HCT116 (cell line): Measurements from ENCODE around the gene HCST. TPM values are rescaled to one million over a fixed set of nuclear protein-coding genes. Genes with fewer than 3 reads are reported as not detected.
"Not testable (repeated sequence)": the region's sequence is repeated elsewhere in the genome, so short reads cannot be mapped to it uniquely, and the experiment has no call there.

Source experiments
- ATAC-seq: fragments of 200-7000 bp; cut with Tn5 transposase; 2 replicates; pipeline ENCODE4 v1.9.1; 2020; ENCODE audit warnings: mild to moderate bottlenecking, moderate library complexity
- BruUV-seq: library from RNA; stranded (reverse); fragments of 400-500 nt; replicated peaks from 2 replicates; lab custom pipeline; 2021; lab: Mats Ljungman, UMichigan
- CTCF ChIA-PET: fragments of 300-600 bp; sonication (Branson Sonifier 250); formaldehyde crosslinking; loops from one replicate; lab custom pipeline; 2021; ENCODE audit warnings: antibody characterized with exemption; lab: Charles Lee
- POLR2A ChIA-PET: fragments of 300-600, 350-600 bp; sonication (Branson Sonifier 250); formaldehyde crosslinking; loops from one replicate; lab custom pipeline; 2021; ENCODE audit warnings: antibody characterized with exemption; lab: Charles Lee
- RAD21 ChIA-PET, 2 experiments: fragments of 300-600 bp; sonication (Branson Sonifier 250); formaldehyde crosslinking; loops; one replicate each; lab custom pipeline; 2023; ENCODE audit warnings: low total read pairs in 2 of 2; ENCODE audit not compliant: uncharacterized antibody in 2 of 2, unreplicated experiment in 2 of 2, low non-redundant PET in 1 of 2; lab: Charles Lee
- DNase-seq: peaks from one replicate; pipeline ENCODE4 v3.0.0-alpha.2; 2010; ENCODE audit warnings: low read depth, low spot score
- H2AFZ ChIP-seq: fragments of 200-600 bp; shearing (Covaris generic), sonication (generic); 2 replicates; pipeline ENCODE4 v1.6.1; 2017; ENCODE audit warnings: low read depth, mixed run types, mixed read lengths, antibody characterized with exemption, low read length; ENCODE audit not compliant: poor library complexity, severe bottlenecking
- H3K27ac ChIP-seq: 2 replicates; pipeline ENCODE4 v1.5.1; 2012; ENCODE audit warnings: low read depth, low read length
- H3K27me3 ChIP-seq: fragments of 200-600 bp; sonication (generic); 2 replicates; pipeline ENCODE4 v1.6.1; 2016; ENCODE audit warnings: mixed run types, low read length, mixed read lengths; ENCODE audit not compliant: insufficient read depth
- H3K36me3 ChIP-seq, 2 experiments: fragments of 200-500 bp in 1 of 2; fragments of 200-600 bp in 1 of 2; sonication (Bioruptor generic) in 1 of 2; sonication (generic) in 1 of 2; 2 replicates each; pipeline versions ENCODE4 v1.5.1 to v1.6.1; 2014 to 2016; ENCODE audit warnings: low read length in 2 of 2, inconsistent platforms in 1 of 2, mixed read lengths in 1 of 2, mixed run types in 1 of 2; ENCODE audit not compliant: insufficient read depth in 2 of 2, control insufficient read depth in 1 of 2
- H3K4me1 ChIP-seq, 2 experiments: fragments of 200-600 bp in 1 of 2; sonication (generic) in 1 of 2; 2 replicates each; pipeline versions ENCODE4 v1.5.1 to v1.6.1; 2012 to 2017; ENCODE audit warnings: low read length in 2 of 2, inconsistent platforms in 1 of 2, mild to moderate bottlenecking in 1 of 2, mixed read lengths in 1 of 2, mixed run types in 1 of 2, moderate library complexity in 1 of 2; ENCODE audit not compliant: insufficient read depth in 2 of 2, control insufficient read depth in 1 of 2
- H3K4me2 ChIP-seq: fragments of 200-600 bp; sonication (generic); 2 replicates; pipeline ENCODE4 v1.6.1; 2017; ENCODE audit warnings: mixed run types, low read length, mixed read lengths
- H3K4me3 ChIP-seq, 2 experiments: fragments of 200-600 bp in 1 of 2; sonication (generic) in 1 of 2; replicated peaks in 1 of 2; 2 replicates each; pipeline ENCODE4 v1.5.1; 2011 to 2016; ENCODE audit warnings: low read length in 2 of 2, control low read depth in 1 of 2, low read depth in 1 of 2, mild to moderate bottlenecking in 1 of 2, mixed read lengths in 1 of 2, mixed run types in 1 of 2
- H3K79me2 ChIP-seq: fragments of 200-600 bp; sonication (generic); 2 replicates; pipeline ENCODE4 v1.6.1; 2017; ENCODE audit warnings: mild to moderate bottlenecking, mixed run types, low read length, moderate library complexity, mixed read lengths; ENCODE audit not compliant: insufficient read depth
- H3K9ac ChIP-seq: fragments of 200-600 bp; sonication (generic); 2 replicates; pipeline ENCODE4 v1.6.1; 2016; ENCODE audit warnings: low read length, mixed read lengths
- H3K9me2 ChIP-seq: fragments of 200-600 bp; sonication (generic), shearing (Covaris generic); 2 replicates; pipeline ENCODE4 v1.6.1; 2017; ENCODE audit warnings: mixed run types, mild to moderate bottlenecking, moderate library complexity; ENCODE audit not compliant: insufficient read depth
- H3K9me3 ChIP-seq, 2 experiments: fragments of 200-500 bp in 1 of 2; fragments of 200-600 bp in 1 of 2; sonication (Bioruptor generic) in 1 of 2; sonication (generic) in 1 of 2; 2 replicates each; pipeline ENCODE4 v1.6.1; 2014 to 2017; ENCODE audit warnings: low read length in 2 of 2, mixed read lengths in 2 of 2, inconsistent platforms in 1 of 2, low read depth in 1 of 2, mild to moderate bottlenecking in 1 of 2, mixed run types in 1 of 2, moderate library complexity in 1 of 2; ENCODE audit not compliant: control insufficient read depth in 1 of 2, insufficient read depth in 1 of 2
- H4K20me1 ChIP-seq: fragments of 200-600 bp; sonication (generic), shearing (Covaris generic); 2 replicates; pipeline ENCODE4 v1.6.1; 2017; ENCODE audit warnings: mixed run types, mild to moderate bottlenecking, moderate library complexity; ENCODE audit not compliant: insufficient read depth
- CEBPB ChIP-seq: IDR thresholded peaks from 2 replicates; pipeline ENCODE4 v1.6.1; 2012; ENCODE audit warnings: low read depth
- ELF1 ChIP-seq: IDR thresholded peaks from 2 replicates; pipeline ENCODE4 v1.6.1; 2012; ENCODE audit warnings: low read depth, borderline replicate concordance
- EZH2 ChIP-seq: fragments of 200-600 bp; sonication (generic); IDR thresholded peaks from 2 replicates; pipeline ENCODE4 v1.6.1; 2017; ENCODE audit warnings: antibody characterized with exemption, mixed run types
- FOSL1 ChIP-seq: IDR thresholded peaks from 2 replicates; pipeline ENCODE4 v1.6.1; 2012; ENCODE audit warnings: low read depth
- JUND ChIP-seq: IDR thresholded peaks from 2 replicates; pipeline ENCODE4 v1.6.1; 2012
- POLR2AphosphoS5 ChIP-seq: IDR thresholded peaks from 2 replicates; pipeline ENCODE4 v1.6.1; 2011; ENCODE audit warnings: mild to moderate bottlenecking, low read depth, low read length, moderate library complexity
- REST ChIP-seq: IDR thresholded peaks from 2 replicates; pipeline ENCODE4 v1.6.1; 2012; ENCODE audit warnings: low read depth
- SP1 ChIP-seq: IDR thresholded peaks from 2 replicates; pipeline ENCODE4 v1.6.1; 2012; ENCODE audit warnings: low read depth
- ZFX ChIP-seq: fragments of 450-650 bp; IDR thresholded peaks from 2 replicates; pipeline ENCODE4 v1.6.1; 2017
- intact Hi-C: fragments of 100-400 bp; cut with micrococcal nuclease; formaldehyde crosslinking; loops from 2 replicates; pipeline ENCODE4 v1.10.0; 2022
- total RNA-seq: library from RNA; stranded (reverse); gene quantifications from one replicate; pipeline ENCODE4 v1.2.1, GENCODE V29; 2021; ENCODE audit not compliant: unreplicated experiment
- TF ChIP-seq, protein P1 (sequence below): IDR thresholded peaks from 2 replicates; pipeline ENCODE4 v1.6.1; 2012

Gene HCST
- total RNA-seq, 1 experiment from 2014 or later, result 1.2 TPM

DNA sequence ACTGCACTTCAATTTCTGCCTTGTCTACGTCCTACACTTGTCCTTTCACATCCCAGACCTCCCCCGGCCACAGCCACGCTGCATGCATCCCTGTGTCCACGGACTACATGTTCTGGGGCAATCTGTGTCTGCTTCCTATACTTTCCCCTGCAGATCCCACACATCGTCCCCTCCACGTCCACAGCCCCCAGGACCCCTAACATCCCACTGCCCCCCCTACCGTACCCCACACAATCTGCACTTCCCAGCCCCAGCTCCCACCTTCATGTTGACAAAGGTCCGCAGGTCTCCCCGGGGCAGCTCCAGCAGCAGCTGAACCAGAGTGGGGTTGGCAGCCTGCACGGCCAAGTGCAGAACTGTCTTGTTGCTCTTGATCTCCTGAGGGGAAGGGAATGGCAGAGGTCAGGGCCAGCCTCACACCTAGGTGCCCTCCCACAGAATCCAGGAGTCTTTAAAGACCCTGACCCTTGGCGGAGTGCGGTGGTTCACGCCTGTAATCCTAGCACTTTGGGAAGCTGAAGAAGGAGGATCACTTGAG lies 12.1 kb upstream of the HCST start (continued):
- TF ChIP-seq REST (no peak), SP1 (no peak), ZFX (no peak), CEBPB (no peak), POLR2AphosphoS5 (no peak), EZH2 (no peak), ELF1 (no peak), JUND (no peak), FOSL1 (no peak)
- TF ChIP-seq, protein P1, sequence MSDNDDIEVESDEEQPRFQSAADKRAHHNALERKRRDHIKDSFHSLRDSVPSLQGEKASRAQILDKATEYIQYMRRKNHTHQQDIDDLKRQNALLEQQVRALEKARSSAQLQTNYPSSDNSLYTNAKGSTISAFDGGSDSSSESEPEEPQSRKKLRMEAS, result no peak

GRCh38 chr19:35891819-35892218 lies 10.5 kb upstream of the HCST start:
- H3K4me3 ChIP-seq, BruUV-seq, H3K27me3 ChIP-seq, DNase-seq, H3K9ac ChIP-seq, RAD21 ChIA-PET, H4K20me1 ChIP-seq, H3K4me1 ChIP-seq, ATAC-seq, intact Hi-C loops, H2AFZ ChIP-seq, H3K9me2 ChIP-seq, H3K79me2 ChIP-seq, CTCF ChIA-PET, H3K27ac ChIP-seq, H3K9me3 ChIP-seq, H3K4me2 ChIP-seq: not testable (repeated sequence)
- peaks cover 35 to 51% of the 10 kb centered on the region in 2 experiments; a peak in 3 of 4 replicates for H3K36me3 ChIP-seq
- POLR2A ChIA-PET, result interaction anchor here (0.7 kb wide), 1 partner anchor 21 kb away, joined by 3 read pairs; no protein-coding TSS in a partner anchor
